ENCODE results near the gene SH2D2A.

DNA sequence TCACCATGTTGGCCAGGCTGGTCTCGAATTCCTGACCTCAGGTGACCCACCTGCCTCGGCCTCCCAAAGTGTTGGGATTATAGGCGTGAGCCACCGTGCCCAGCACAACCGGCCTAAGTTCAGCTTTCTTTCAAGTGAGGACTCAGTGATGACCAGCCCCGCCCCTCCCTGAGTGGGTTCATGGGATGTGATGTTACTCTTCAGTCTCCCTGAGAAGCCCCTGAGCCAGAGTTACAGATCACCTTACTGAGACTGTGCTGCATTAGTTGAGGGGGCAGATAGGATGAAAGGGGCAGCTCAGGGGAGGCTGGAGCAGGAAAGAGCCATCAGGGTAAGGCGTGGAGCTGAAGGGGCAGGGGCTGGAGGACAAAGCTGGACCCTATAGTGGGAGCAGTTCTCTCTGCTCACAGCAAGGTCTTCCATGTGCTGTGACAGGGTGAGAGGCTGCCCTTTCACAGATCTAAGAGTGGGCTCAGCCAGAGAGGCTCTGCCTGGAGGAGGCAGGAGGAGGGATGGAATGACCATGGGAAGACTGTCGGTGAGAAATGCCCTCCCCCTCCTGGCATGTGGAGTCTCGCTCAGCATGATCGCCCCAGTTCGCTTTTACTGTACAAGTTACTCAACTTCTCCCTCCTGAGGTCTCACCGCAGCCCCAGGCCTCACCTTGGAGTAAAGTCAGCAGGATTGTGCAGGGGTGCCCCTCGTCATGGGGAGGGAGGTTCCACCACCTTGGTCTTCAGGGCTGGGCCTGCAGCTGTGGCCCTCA lies 13.4 kb downstream of the SH2D2A start:
- TF ChIP-seq, protein P1, sequence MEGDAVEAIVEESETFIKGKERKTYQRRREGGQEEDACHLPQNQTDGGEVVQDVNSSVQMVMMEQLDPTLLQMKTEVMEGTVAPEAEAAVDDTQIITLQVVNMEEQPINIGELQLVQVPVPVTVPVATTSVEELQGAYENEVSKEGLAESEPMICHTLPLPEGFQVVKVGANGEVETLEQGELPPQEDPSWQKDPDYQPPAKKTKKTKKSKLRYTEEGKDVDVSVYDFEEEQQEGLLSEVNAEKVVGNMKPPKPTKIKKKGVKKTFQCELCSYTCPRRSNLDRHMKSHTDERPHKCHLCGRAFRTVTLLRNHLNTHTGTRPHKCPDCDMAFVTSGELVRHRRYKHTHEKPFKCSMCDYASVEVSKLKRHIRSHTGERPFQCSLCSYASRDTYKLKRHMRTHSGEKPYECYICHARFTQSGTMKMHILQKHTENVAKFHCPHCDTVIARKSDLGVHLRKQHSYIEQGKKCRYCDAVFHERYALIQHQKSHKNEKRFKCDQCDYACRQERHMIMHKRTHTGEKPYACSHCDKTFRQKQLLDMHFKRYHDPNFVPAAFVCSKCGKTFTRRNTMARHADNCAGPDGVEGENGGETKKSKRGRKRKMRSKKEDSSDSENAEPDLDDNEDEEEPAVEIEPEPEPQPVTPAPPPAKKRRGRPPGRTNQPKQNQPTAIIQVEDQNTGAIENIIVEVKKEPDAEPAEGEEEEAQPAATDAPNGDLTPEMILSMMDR (conservative IDR thresholded peaks at IDR 0.05; ENCODE audit: low read length) = no peak
- TF ChIP-seq EZH2phosphoT487 (IDR thresholded peaks at IDR 0.05; ENCODE audit: borderline replicate concordance) = no peak
